Lung (tissue), 12 donors: ENCODE data around the gene SUN1. TPM values are rescaled to one million over a fixed set of nuclear protein-coding genes. Genes with fewer than 3 reads are reported as not detected.

ENCODE experiments used
- ATAC-seq: fragments of 200-7000 bp; cut with Tn5 transposase; one replicate; pipeline ENCODE4 v1.9.1; 2020; ENCODE audit warnings: moderate number of reproducible peaks; ENCODE audit not compliant: insufficient read depth, low FRiP score
- DNase-seq, 3 donors: peaks; one replicate each; pipeline ENCODE4 v3.0.0-alpha.2; 2013 to 2017
- H3K27ac ChIP-seq, 2 donors: one replicate each; pipeline ENCODE4 v1.5.1; 2013; ENCODE audit warnings: mild to moderate bottlenecking in 2 of 2, moderate library complexity in 2 of 2, control low read depth in 1 of 2, inconsistent platforms in 1 of 2, low read depth in 1 of 2, low read length in 1 of 2
- H3K27me3 ChIP-seq, 3 donors: one replicate each; pipeline ENCODE4 v1.5.1; 2013; ENCODE audit warnings: low read length in 2 of 3; ENCODE audit not compliant: control insufficient read depth in 3 of 3, insufficient read depth in 3 of 3
- H3K36me3 ChIP-seq, 4 donors: one replicate each; pipeline ENCODE4 v1.5.1; 2013; ENCODE audit warnings: low read length in 4 of 4, mild to moderate bottlenecking in 1 of 4, moderate library complexity in 1 of 4; ENCODE audit not compliant: control insufficient read depth in 4 of 4, insufficient read depth in 4 of 4
- H3K4me1 ChIP-seq, 5 donors: one replicate each; pipeline ENCODE4 v1.5.1; 2013; ENCODE audit warnings: low read length in 5 of 5, mild to moderate bottlenecking in 2 of 5, moderate library complexity in 1 of 5; ENCODE audit not compliant: control insufficient read depth in 5 of 5, insufficient read depth in 5 of 5
- H3K4me3 ChIP-seq: one replicate; pipeline ENCODE4 v1.5.1; 2013; ENCODE audit warnings: mild to moderate bottlenecking, control low read depth, moderate library complexity
- H3K9ac ChIP-seq, 2 donors: one replicate each; pipeline ENCODE4 v1.5.1; 2013; ENCODE audit warnings: low read length in 2 of 2, control low read depth in 1 of 2; ENCODE audit not compliant: insufficient read depth in 1 of 2
- H3K9me3 ChIP-seq, 4 donors: one replicate each; pipeline ENCODE4 v1.5.1; 2013; ENCODE audit warnings: low read length in 3 of 4, mild to moderate bottlenecking in 1 of 4, moderate library complexity in 1 of 4; ENCODE audit not compliant: control insufficient read depth in 4 of 4, insufficient read depth in 3 of 4
- WGBS, 2 donors: extraction: QIAGEN DNeasy Blood & Tissue Kit; methylation state at CpG; one replicate each; pipeline ENCODE4 v1.1.7; 2013; 5-methylcytosine and 5-hydroxymethylcytosine counted together
- polyA plus RNA-seq, 2 donors: library from polyadenylated mRNA; stranded (reverse); fragments of 200-250 nt; gene quantifications; one replicate each; pipeline ENCODE4 v1.2.1, GENCODE V29; 2013
- total RNA-seq, 2 donors: library from RNA; depleted of rRNA in 1 of 2; stranded (reverse); fragments of >200 nt in 1 of 2; gene quantifications; one replicate each; pipeline ENCODE4 v1.2.1, GENCODE V29; 2014 to 2021
- TF ChIP-seq, protein P1 (sequence below): IDR thresholded peaks from 2 replicates; pipeline ENCODE4 v1.5.1; 2012; ENCODE audit warnings: mild to moderate bottlenecking; ENCODE audit errors: control extremely low read depth, extremely low read depth
- donor health status: control.
- donor health status: control.
- donor health status: Bipolar disorder and iron deficiency.
- donor health status: healthy.
- donor health status: DM: yes; HTN: yes; CAD: no.

Gene SUN1
- total and polyA plus RNA-seq, 4 donors, result 69.6 to 349 (median 104) TPM

DNA sequence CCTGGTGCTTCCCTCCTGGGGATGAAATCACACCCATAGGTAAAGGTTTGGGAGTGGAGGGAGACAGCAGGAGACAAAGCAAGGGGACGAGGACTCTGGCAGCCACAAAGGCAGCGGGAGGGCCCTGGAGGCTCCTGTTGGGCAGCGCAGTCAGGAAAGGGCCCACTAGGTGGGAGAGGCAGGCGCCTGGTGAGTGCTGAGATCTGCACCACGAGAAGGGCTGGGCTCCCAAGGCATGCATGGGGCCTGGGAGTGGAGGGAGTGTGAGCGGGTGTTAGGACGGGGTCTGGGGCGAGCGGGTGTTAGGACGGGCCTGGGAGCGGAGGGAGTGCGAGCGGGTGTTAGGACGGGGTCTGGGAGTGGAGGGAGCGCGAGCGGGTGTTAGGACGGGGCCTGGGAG is 57.1 kb downstream of the SUN1 start:
- H3K4me1 ChIP-seq, result peaks cover 0 to 4% (median 0%) of the 10 kb centered on the region in 5 donors
- no peak for DNase-seq
- WGBS, 2 donors, result 94 to 97% methylated on average over 13 to 17 of the region's 18 CpGs
- H3K9me3 ChIP-seq, result peaks cover 0 to 3% (median 0%) of the 10 kb centered on the region in 4 donors
- TF ChIP-seq, protein P1, sequence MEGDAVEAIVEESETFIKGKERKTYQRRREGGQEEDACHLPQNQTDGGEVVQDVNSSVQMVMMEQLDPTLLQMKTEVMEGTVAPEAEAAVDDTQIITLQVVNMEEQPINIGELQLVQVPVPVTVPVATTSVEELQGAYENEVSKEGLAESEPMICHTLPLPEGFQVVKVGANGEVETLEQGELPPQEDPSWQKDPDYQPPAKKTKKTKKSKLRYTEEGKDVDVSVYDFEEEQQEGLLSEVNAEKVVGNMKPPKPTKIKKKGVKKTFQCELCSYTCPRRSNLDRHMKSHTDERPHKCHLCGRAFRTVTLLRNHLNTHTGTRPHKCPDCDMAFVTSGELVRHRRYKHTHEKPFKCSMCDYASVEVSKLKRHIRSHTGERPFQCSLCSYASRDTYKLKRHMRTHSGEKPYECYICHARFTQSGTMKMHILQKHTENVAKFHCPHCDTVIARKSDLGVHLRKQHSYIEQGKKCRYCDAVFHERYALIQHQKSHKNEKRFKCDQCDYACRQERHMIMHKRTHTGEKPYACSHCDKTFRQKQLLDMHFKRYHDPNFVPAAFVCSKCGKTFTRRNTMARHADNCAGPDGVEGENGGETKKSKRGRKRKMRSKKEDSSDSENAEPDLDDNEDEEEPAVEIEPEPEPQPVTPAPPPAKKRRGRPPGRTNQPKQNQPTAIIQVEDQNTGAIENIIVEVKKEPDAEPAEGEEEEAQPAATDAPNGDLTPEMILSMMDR, result no peak
- H3K9ac ChIP-seq, result no peak overlapping the region
- H3K36me3 ChIP-seq, result peaks cover 9 to 67% (median 19%) of the 10 kb centered on the region in 4 donors
- no peak overlapping the region for H3K4me3 ChIP-seq
- H3K27ac ChIP-seq, result no peak overlapping the region
- ATAC-seq, result no peak
- no peaks in the 10 kb centered on the region for H3K27me3 ChIP-seq

DNA sequence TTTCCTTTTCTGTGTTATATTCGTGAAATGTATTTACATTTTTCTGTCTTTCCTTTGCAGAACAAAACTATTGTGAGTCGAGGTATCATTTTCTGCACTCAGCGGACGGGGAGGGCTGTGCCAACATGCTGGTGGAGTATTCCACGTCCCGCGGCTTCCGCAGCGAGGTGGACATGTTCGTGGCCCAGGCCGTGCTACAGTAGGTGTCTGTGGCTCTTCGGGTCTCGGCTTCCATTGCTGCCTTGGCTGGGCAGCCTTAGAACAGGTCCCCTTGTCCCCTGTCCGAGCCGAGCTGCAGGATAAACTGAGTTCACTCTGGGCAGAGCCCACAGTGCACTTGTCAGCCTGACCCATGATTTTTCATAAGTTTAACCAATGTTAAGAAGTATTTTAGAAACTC is 58.6 kb downstream of the SUN1 start:
- TF ChIP-seq, protein P1, result no peak
- Histone ChIP-seq H3K9ac (no peak overlapping the region), H3K9me3 (peaks cover 0 to 4% (median 0%) of the 10 kb centered on the region in 4 donors), H3K27me3 (no peaks in the 10 kb centered on the region), H3K27ac (no peak overlapping the region), H3K4me1 (no peaks in the 10 kb centered on the region), H3K4me3 (no peak overlapping the region), H3K36me3 (peaks cover 9 to 82% (median 19%) of the 10 kb centered on the region in 4 donors)
- DNase-seq, result no peak
- 95 to 97% methylated on average over 15 of the region's 15 CpGs for WGBS, 2 donors
- ATAC-seq, result no peak

- no peak overlapping the region for H3K4me3 ChIP-seq
- 97% methylated on average over 29 of the region's 29 CpGs for WGBS, 2 donors
- H3K9me3 ChIP-seq, result peaks cover 0 to 5% (median 0%) of the 10 kb centered on the region in 4 donors
- H3K9ac ChIP-seq, result no peak overlapping the region
- H3K4me1 ChIP-seq, result no peaks in the 10 kb centered on the region
- ATAC-seq (no peak), DNase-seq (no peak)
- TF ChIP-seq, protein P1, result no peak
- no peaks in the 10 kb centered on the region for H3K27me3 ChIP-seq
- H3K36me3 ChIP-seq, result peaks cover 9 to 85% (median 19%) of the 10 kb centered on the region in 4 donors
- no peak overlapping the region for H3K27ac ChIP-seq
These were observed 59.0 kb downstream of the SUN1 start for GRCh38 chr7:891291-891690.

DNA sequence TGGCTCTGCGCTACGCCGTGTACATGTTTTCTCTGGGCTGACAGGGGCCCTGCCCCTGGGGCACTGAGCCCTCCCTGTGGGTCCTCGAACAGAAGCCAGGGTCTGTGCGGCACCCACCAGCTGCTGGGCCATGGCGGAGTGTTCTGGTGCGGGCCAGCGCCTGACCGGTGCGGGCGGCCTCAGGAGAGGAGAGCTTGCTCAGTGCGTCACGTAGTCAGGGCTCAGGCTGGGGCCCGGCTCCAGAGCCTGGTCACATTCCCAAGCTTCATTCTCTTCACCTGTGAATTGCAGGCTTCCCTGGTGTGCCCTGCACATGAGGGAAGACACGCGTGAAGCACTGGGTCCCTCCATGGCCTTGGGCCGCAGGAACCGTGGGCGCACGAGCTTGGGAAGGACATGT is 59.5 kb downstream of the SUN1 start:
- H3K4me1 ChIP-seq, result no peaks in the 10 kb centered on the region

More for the DNA sequence above, 59.5 kb downstream of the SUN1 start:
- no peak for DNase-seq
- Histone ChIP-seq H3K9ac (no peak overlapping the region), H3K27ac (no peak overlapping the region), H3K36me3 (peaks cover 9 to 86% (median 21%) of the 10 kb centered on the region in 4 donors), H3K9me3 (peaks cover 0 to 5% (median 0%) of the 10 kb centered on the region in 4 donors), H3K27me3 (no peaks in the 10 kb centered on the region), H3K4me3 (no peak overlapping the region)
- WGBS, 2 donors, result 96 to 97% methylated on average over 20 of the region's 20 CpGs
- no peak for ATAC-seq
- TF ChIP-seq, protein P1, result no peak
